GM12878 (cell line): Measurements from ENCODE around the gene HAO1. TPM values are rescaled to one million over a fixed set of nuclear protein-coding genes. Genes with fewer than 3 reads are reported as not detected.

Source experiments
- ATAC-seq: fragments of 200-7000 bp; cut with Tn5 transposase; 3 replicates; pipeline ENCODE4 v1.9.1; 2020; ENCODE audit warnings: mild to moderate bottlenecking, moderate library complexity
- BruUV-seq: library from RNA; stranded (reverse); fragments of 400-500 nt; replicated peaks from 2 replicates; lab custom pipeline; 2021; lab: Mats Ljungman, UMichigan
- CTCF ChIA-PET: fragments of 300-600 bp; sonication (Branson Sonifier 250); formaldehyde crosslinking; extraction: SDS; loops from one replicate; lab custom pipeline; 2021; ENCODE audit warnings: inconsistent platforms; lab: Yijun Ruan, JAX
- POLR2A ChIA-PET: fragments of 350-600 bp; formaldehyde crosslinking; extraction: SDS; loops from one replicate; lab custom pipeline; 2021; ENCODE audit warnings: inconsistent platforms; lab: Charles Lee
- RAD21 ChIA-PET: fragments of 300-600 bp; sonication (Branson Sonifier 250); formaldehyde crosslinking; loops from one replicate; lab custom pipeline; 2023; ENCODE audit warnings: antibody characterized with exemption; ENCODE audit not compliant: unreplicated experiment; lab: Charles Lee
- SMC1A ChIA-PET: fragments of 300-600 bp; sonication (Branson Sonifier 250); formaldehyde crosslinking; loops from one replicate; lab custom pipeline; 2023; ENCODE audit not compliant: unreplicated experiment, uncharacterized antibody; lab: Charles Lee
- DNase-seq: peaks from one replicate; pipeline ENCODE4 v3.0.0-alpha.2; 2011; ENCODE audit warnings: low read depth, low spot score
- FAIRE-seq: peaks from 3 replicates; lab custom pipeline; 2011; peaks lifted over from hg19 to GRCh38; lab: Jason Lieb, UNC
- H2AFZ ChIP-seq: 2 replicates; pipeline ENCODE4 v1.6.0; 2011; ENCODE audit warnings: low read depth, low read length, control low read depth; ENCODE audit not compliant: control insufficient read depth
- H3K27ac ChIP-seq: 2 replicates; pipeline ENCODE4 v1.5.1; 2011; ENCODE audit warnings: control low read depth; ENCODE audit not compliant: control insufficient read depth, insufficient read depth
- H3K27me3 ChIP-seq, 2 experiments: replicated peaks in 1 of 2; 2 replicates each; pipeline versions ENCODE4 v1.6.0 to v1.6.1; 2011; ENCODE audit warnings: low read length in 1 of 2; ENCODE audit not compliant: control insufficient read depth in 2 of 2, insufficient read depth in 2 of 2
- H3K36me3 ChIP-seq, 2 experiments: 2 replicates each; pipeline ENCODE4 v1.5.1; 2011; ENCODE audit warnings: low read length in 1 of 2; ENCODE audit not compliant: control insufficient read depth in 2 of 2, insufficient read depth in 2 of 2
- H3K4me1 ChIP-seq: 2 replicates; pipeline ENCODE4 v1.6.1; 2011; ENCODE audit warnings: mild to moderate bottlenecking, low read length, moderate library complexity, mixed read lengths; ENCODE audit not compliant: control insufficient read depth, insufficient read depth
- H3K4me2 ChIP-seq: 2 replicates; pipeline ENCODE4 v1.6.0; 2011; ENCODE audit warnings: control low read depth; ENCODE audit not compliant: control insufficient read depth, insufficient read depth
- H3K4me3 ChIP-seq: fragments of 200-600 bp; sonication (generic); 2 replicates; pipeline ENCODE4 v1.5.1; 2016
- H3K79me2 ChIP-seq: 2 replicates; pipeline ENCODE4 v1.6.0; 2011; ENCODE audit warnings: low read length; ENCODE audit not compliant: control insufficient read depth, insufficient read depth
- H3K9ac ChIP-seq: 2 replicates; pipeline ENCODE4 v1.8.0; 2011; ENCODE audit warnings: low read length, control low read depth, mixed read lengths; ENCODE audit not compliant: control insufficient read depth, insufficient read depth
- H3K9me3 ChIP-seq: replicated peaks from 3 replicates; pipeline ENCODE4 v1.5.1; 2011; ENCODE audit warnings: mild to moderate bottlenecking, low read length; ENCODE audit not compliant: control insufficient read depth, insufficient read depth
- H4K20me1 ChIP-seq: 2 replicates; pipeline ENCODE4 v1.6.0; 2011; ENCODE audit not compliant: control insufficient read depth, insufficient read depth
- ATF7 ChIP-seq: fragments of 450-650 bp; IDR thresholded peaks from 2 replicates; pipeline ENCODE4 v1.6.1; 2016; ENCODE audit warnings: low read depth, mild to moderate bottlenecking
- BACH1 ChIP-seq: fragments of 450-650 bp; IDR thresholded peaks from 2 replicates; pipeline ENCODE4 v1.6.1; 2017; ENCODE audit warnings: mild to moderate bottlenecking, borderline replicate concordance
- CTCF ChIP-seq, 3 experiments: IDR thresholded peaks in 2 of 3; conservative IDR thresholded peaks in 1 of 3; 2 replicates each; pipeline ENCODE4 v1.5.1; 2011; ENCODE audit warnings: low read depth in 3 of 3, low read length in 3 of 3, mild to moderate bottlenecking in 3 of 3, control low read depth in 2 of 3, moderate library complexity in 2 of 3, inconsistent platforms in 1 of 3, mixed read lengths in 1 of 3; ENCODE audit not compliant: control insufficient read depth in 2 of 3, insufficient read depth in 1 of 3; ENCODE audit errors: extremely low read depth in 1 of 3
- E2F8 ChIP-seq: fragments of 450-650 bp; IDR thresholded peaks from 2 replicates; pipeline ENCODE4 v1.6.1; 2018; ENCODE audit warnings: mild to moderate bottlenecking, low read depth, moderate library complexity; ENCODE audit not compliant: partially characterized antibody
- PML ChIP-seq: IDR thresholded peaks from 2 replicates; pipeline ENCODE4 v1.6.1; 2012; ENCODE audit warnings: low read length, inconsistent platforms
- POLR2A ChIP-seq: IDR thresholded peaks from 2 replicates; pipeline ENCODE4 v1.6.1; 2011; ENCODE audit warnings: low read depth, mild to moderate bottlenecking, low read length
- RAD21 ChIP-seq: IDR thresholded peaks from 2 replicates; pipeline ENCODE4 v1.6.1; 2011; ENCODE audit warnings: mild to moderate bottlenecking, low read depth, low read length, moderate library complexity; ENCODE audit not compliant: insufficient read depth
- SMC3 ChIP-seq: IDR thresholded peaks from 2 replicates; pipeline ENCODE4 v1.6.1; 2011; ENCODE audit warnings: low read length, improper control_type of control experiment, borderline replicate concordance
- SPI1 ChIP-seq: IDR thresholded peaks from 2 replicates; pipeline ENCODE4 v1.6.1; 2011; ENCODE audit warnings: low read depth, mild to moderate bottlenecking, low read length, moderate library complexity, borderline replicate concordance; ENCODE audit not compliant: insufficient read depth
- WGBS: methylation state at CpG from one replicate; pipeline ENCODE4 v1.1.6; 2016; ENCODE audit warnings: low lambda C conversion rate; ENCODE audit not compliant: insufficient replicate concordance, insufficient coverage; ENCODE audit errors: missing lambda C conversion rate; 5-methylcytosine and 5-hydroxymethylcytosine counted together
- in situ Hi-C: fragments of 300-500 bp; cut with MboI; formaldehyde crosslinking; loops from 9 replicates; pipeline ENCODE4 v1.14.3; 2018; ENCODE audit warnings: mixed read lengths
- intact Hi-C: fragments of 100-400 bp; cut with micrococcal nuclease; formaldehyde crosslinking; loops from one replicate; pipeline ENCODE4 v1.14.2; 2022; ENCODE audit not compliant: unreplicated experiment
- polyA plus RNA-seq, 11 experiments: library from polyadenylated mRNA; depleted of rRNA in 4 of 11; unstranded in 6 of 11; stranded (reverse) in 5 of 11; fragments of >200 nt; fragmentation: Nextera tagmentation in 4 of 11; fragmentation: Illumina TruSeq in 1 of 11; extraction: Ambion mirVana in 4 of 11; extraction: Trizol in 1 of 11; gene quantifications; 1 replicate in 1 of 11; 2 replicates in 10 of 11; pipeline versions ENCODE4 v1.2.1 to v1.2.3, GENCODE V29; 2011 to 2016; ENCODE audit warnings: inconsistent platforms in 2 of 11, missing spikeins in 2 of 11, low read depth in 1 of 11
- total RNA-seq, 4 experiments: library from RNA; depleted of rRNA in 3 of 4; stranded (reverse); fragments of >200 nt in 3 of 4; fragmentation: Illumina TruSeq in 1 of 4; extraction: Trizol in 1 of 4; gene quantifications; 2 replicates each; pipeline versions ENCODE4 v1.2.1 to v1.2.3, GENCODE V29; 2013 to 2021

HAO1 gene
- total and polyA plus RNA-seq, 10 of the 15 experiments (the other 5 are each of a cell fraction or from before 2014, with no cell fraction given) = 0.03 to 0.29 (median 0.05) TPM; not detected in 7

DNA sequence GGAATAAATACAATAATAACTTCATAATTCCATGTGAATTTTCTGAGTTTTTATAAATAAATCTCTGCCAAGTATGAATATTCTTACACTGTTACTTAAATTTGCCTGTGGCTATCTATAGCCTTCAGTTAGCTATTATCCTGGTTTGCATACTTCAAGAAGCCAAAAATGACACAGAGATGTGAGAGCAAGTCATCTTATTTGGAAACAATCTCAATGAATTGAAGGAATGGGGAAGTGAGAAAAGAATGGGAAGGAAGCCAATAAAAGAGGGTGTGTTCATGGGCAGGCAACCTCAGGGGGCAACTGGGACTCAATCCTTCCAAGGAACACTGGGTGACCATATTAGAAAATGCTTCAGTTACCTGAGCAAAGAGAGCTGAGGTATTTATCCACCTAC is 9.9 kb downstream of the HAO1 start:
- no peaks in the 10 kb centered on the region for H4K20me1 ChIP-seq
- no peaks in the 10 kb centered on the region for H3K79me2 ChIP-seq
- H3K9ac ChIP-seq = no peak overlapping the region
- no peaks in the 10 kb centered on the region for H3K27me3 ChIP-seq
- H2AFZ ChIP-seq = no peak overlapping the region
- no peak overlapping the region for H3K4me2 ChIP-seq
- ChIA-PET RAD21 (no interaction called here), CTCF (no interaction called here), POLR2A (no interaction called here), SMC1A (no interaction called here)
- TF ChIP-seq PML = no peak
- peak; percentile 43 for TF ChIP-seq SPI1
- no peaks in the 10 kb centered on the region; the same call in 1 of the 2 replicates for H3K4me1 ChIP-seq
- in situ Hi-C loops = loop anchor here (10.0 kb wide), 1 partner anchor 784 kb away; no protein-coding TSS in a partner anchor
- FAIRE-seq = no peak
- ATAC-seq = no peak
- H3K9me3 ChIP-seq = no peaks in the 10 kb centered on the region
- intact Hi-C loops = loop anchor here (10.0 kb wide), 1 partner anchor 454 kb away; no protein-coding TSS in a partner anchor
- BruUV-seq = no TSS peak
- no peak overlapping the region for H3K27ac ChIP-seq
- no peaks in the 10 kb centered on the region for H3K36me3 ChIP-seq
- H3K4me3 ChIP-seq = no peak overlapping the region
- DNase-seq = no peak

DNA sequence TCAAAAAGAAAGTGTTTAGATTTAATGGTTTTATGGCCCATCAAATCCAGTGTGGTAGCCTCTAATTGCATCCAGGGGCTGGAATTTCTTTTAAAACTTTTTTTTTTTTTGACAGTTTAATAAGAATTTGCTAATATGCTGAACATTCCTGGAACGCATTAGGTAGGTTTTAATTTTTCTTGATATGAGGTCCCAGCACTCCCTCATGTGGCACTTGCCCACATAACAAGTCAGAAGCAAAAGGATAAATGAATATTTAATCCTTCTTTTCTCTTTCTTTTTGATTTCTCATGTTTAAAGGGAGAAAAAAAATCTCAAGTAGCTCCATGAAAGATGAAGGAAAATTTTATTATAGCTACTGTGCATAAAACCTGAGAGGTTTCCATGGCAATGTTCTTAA is 13.5 kb downstream of the HAO1 start:
- in situ Hi-C loops (no loop called here), intact Hi-C loops (no loop called here)
- ChIA-PET SMC1A (interaction anchor here (0.7 to 3.8 kb wide), 2 partner anchors 10 to 189 kb away, joined by 3 to 18 read pairs; no protein-coding TSS in a partner anchor), RAD21 (no interaction called here), CTCF (interaction anchor here (0.7 to 1.7 kb wide), 6 partner anchors 9 to 831 kb away, joined by 3 to 12 read pairs (median 3); no protein-coding TSS in a partner anchor), POLR2A (interaction anchor here (0.6 to 1.0 kb wide), 2 partner anchors 25 to 934 kb away, joined by 3 read pairs; no protein-coding TSS in a partner anchor)
- H3K27me3 ChIP-seq = no peaks in the 10 kb centered on the region
- H3K4me3 ChIP-seq = no peak overlapping the region
- H3K4me1 ChIP-seq = no peaks in the 10 kb centered on the region
- H3K36me3 ChIP-seq = no peaks in the 10 kb centered on the region
- FAIRE-seq (no peak), ATAC-seq (no peak), DNase-seq (no peak)
- TF ChIP-seq E2F8 (no peak), POLR2A (no peak), BACH1 (no peak), CTCF (IDR thresholded peaks at IDR 0.05 in 2 of 3, conservative IDR thresholded peaks at IDR 0.05 in 1 of 3; ENCODE audit: control insufficient read depth in 2 of 3, extremely low read depth in 1 of 3, insufficient read depth in 1 of 3, low read depth in 3 of 3, low read length in 3 of 3) (peak; percentile 25 to 41 (median 33); a peak in 5 of 6 replicates), RAD21 (peak; percentile 64), ATF7 (no peak), SMC3 (peak; percentile 29; the same call in 1 of the 2 replicates)
- BruUV-seq = no TSS peak
- no peaks in the 10 kb centered on the region for H3K79me2 ChIP-seq
- no peaks in the 10 kb centered on the region for H3K9me3 ChIP-seq
- H3K27ac ChIP-seq = no peak overlapping the region
- H2AFZ ChIP-seq = no peak overlapping the region
- no peak overlapping the region for H3K9ac ChIP-seq
- no peaks in the 10 kb centered on the region for H4K20me1 ChIP-seq
- H3K4me2 ChIP-seq = no peak overlapping the region
- 0% methylated on average over 1 of the region's 1 CpG for WGBS
